ENCODE results near the gene MT1HL1.

Gene MT1HL1

DNA sequence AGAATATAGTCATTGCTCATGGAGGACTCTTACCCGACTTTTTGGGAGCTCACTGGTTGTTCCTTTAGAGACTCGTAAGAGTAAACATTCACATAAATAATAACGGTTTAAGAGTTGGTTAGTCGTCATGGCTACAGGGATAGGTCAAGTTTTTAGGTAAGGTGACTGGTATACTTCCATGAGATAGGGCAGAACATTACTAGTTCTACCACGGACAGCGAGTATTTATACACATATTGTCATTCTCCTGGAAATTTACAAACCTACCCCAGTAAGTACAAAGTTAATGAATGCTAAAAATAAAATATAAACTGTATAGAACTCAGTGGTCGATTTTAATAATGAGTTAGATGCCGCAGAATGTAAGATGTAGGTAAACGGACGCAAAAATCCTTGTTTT, 36.6 kb upstream of the MT1HL1 start:
- Histone ChIP-seq H3K36me3 (ENCODE audit: insufficient read depth, low read length) (no peaks in the 10 kb centered on the region), H3K27ac (ENCODE audit: low read depth, low read length) (no peak overlapping the region), H3K4me1 (ENCODE audit: insufficient read depth, low read length) (peaks cover 29% of the 10 kb centered on the region), H3K4me3 (ENCODE audit: low read length) (no peak overlapping the region), H3K27me3 (ENCODE audit: insufficient read depth, low read length) (peaks cover 47% of the 10 kb centered on the region), H3K9ac (ENCODE audit: low read depth, low read length) (no peak overlapping the region), H3K9me3 (ENCODE audit: insufficient read depth, low read depth, low read length) (no peaks in the 10 kb centered on the region)
- 89% methylated on average over 8 of the region's 10 CpGs for whole genome bisulfite sequencing

DNA sequence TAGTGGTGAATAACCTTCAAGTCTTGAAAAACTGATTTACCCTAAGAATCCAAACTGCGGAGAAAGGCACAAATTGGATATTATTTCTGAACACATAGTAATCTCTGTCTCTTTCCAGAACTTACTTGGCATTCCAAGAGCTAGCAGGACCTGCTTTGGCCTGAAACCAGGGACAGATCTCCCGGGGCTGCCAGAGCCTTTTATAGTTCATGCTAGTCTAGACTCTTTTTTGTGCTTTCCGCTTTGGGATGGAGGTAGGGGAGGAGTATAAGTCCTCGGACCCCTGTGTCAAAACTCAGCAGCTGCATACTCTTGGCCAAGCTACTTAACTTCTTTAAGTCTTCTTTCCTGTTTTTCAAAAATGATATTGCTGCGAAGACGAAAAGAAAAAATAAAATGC, 34.0 kb upstream of the MT1HL1 start:
- H3K27ac ChIP-seq (ENCODE audit: low read depth, low read length), result no peak overlapping the region
- H3K9me3 ChIP-seq (ENCODE audit: insufficient read depth, low read depth, low read length), result no peaks in the 10 kb centered on the region
- no peak overlapping the region for H3K4me3 ChIP-seq (ENCODE audit: low read length)
- WGBS, result 91% methylated on average over 6 of the region's 6 CpGs
- H3K9ac ChIP-seq (ENCODE audit: low read depth, low read length), result no peak overlapping the region
- peaks cover 28% of the 10 kb centered on the region for H3K27me3 ChIP-seq (ENCODE audit: insufficient read depth, low read length)
- H3K36me3 ChIP-seq (ENCODE audit: insufficient read depth, low read length), result no peaks in the 10 kb centered on the region
- H3K4me1 ChIP-seq (ENCODE audit: insufficient read depth, low read length), result peaks cover 7% of the 10 kb centered on the region

DNA sequence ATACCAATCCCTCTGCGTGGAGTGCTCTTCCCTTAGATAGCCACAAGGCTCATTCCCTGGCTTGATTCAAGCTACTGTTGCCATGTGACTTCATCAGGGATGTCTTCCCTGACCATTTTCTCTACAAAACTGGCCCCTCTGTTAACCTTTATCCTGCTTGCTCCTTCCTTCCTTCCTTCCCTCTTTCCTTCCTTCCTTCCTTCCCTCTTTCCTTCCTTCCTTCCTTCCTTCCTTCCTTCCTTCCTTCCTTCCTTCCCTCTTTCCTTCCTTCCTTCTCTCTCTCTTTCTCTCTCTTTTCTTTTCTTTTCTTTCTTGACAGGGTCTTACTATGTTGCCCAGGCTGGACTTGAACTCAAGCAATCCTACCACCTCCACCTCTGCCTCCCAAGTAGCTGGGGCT, 31.5 kb upstream of the MT1HL1 start:
- Histone ChIP-seq H3K4me1 (ENCODE audit: insufficient read depth, low read length) (peaks cover 22% of the 10 kb centered on the region), H3K36me3 (ENCODE audit: insufficient read depth, low read length) (no peaks in the 10 kb centered on the region), H3K27me3 (ENCODE audit: insufficient read depth, low read length) (peaks cover 8% of the 10 kb centered on the region), H3K9me3 (ENCODE audit: insufficient read depth, low read depth, low read length) (no peaks in the 10 kb centered on the region), H3K4me3 (ENCODE audit: low read length) (no peak overlapping the region), H3K27ac (ENCODE audit: low read depth, low read length) (no peak overlapping the region), H3K9ac (ENCODE audit: low read depth, low read length) (no peak overlapping the region)
- WGBS, result 96% methylated on average over 1 of the region's 1 CpG

DNA sequence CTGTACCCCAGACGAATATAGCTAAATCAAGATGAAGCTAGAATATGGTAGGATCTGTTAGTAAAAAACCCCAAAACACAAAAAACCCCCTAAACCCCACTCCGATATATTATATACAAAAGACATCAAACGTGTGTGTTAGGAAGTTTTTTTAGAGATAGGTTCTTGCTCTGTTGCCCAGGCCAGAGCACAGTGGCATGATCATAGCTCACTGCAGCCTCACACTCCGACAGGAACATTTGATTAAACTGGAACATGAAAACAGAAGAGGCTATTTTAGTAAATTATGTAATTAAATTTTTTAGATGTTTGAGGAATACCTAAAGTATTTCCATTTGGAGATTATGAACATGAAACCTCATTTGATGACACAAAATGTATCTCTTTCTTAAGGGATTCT, 29.6 kb upstream of the MT1HL1 start:
- WGBS, result 86% methylated on average over 2 of the region's 4 CpGs
- H3K27ac ChIP-seq (ENCODE audit: low read depth, low read length), result no peak overlapping the region
- no peaks in the 10 kb centered on the region for H3K36me3 ChIP-seq (ENCODE audit: insufficient read depth, low read length)
- no peak overlapping the region for H3K9ac ChIP-seq (ENCODE audit: low read depth, low read length)
- H3K9me3 ChIP-seq (ENCODE audit: insufficient read depth, low read depth, low read length), result no peaks in the 10 kb centered on the region
- peaks cover 22% of the 10 kb centered on the region for H3K4me1 ChIP-seq (ENCODE audit: insufficient read depth, low read length)
- no peaks in the 10 kb centered on the region; the same call in 1 of the 2 replicates for H3K27me3 ChIP-seq (ENCODE audit: insufficient read depth, low read length)
- H3K4me3 ChIP-seq (ENCODE audit: low read length), result no peak overlapping the region

DNA sequence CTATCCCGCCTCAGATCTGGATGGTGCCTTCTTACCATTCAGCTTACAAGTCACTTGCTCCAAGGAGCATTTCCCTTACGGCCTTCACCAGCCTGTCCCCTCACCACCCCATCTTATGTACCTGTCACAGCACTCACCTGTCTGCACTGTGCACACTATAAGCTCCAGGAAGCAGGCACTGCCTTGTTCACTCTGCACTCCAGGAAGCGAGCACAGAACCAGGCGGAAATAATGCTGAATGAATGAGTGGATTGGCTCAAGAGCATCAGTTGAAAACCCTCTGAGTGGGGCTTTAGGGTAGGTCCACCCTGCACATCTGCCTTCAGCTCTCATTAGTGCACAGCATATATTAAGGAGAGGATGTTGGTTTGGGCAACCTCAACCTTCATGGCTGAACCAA, 28.8 kb upstream of the MT1HL1 start:
- Histone ChIP-seq H3K4me1 (ENCODE audit: insufficient read depth, low read length) (peaks cover 22% of the 10 kb centered on the region), H3K9ac (ENCODE audit: low read depth, low read length) (no peak overlapping the region), H3K27ac (ENCODE audit: low read depth, low read length) (no peak overlapping the region), H3K9me3 (ENCODE audit: insufficient read depth, low read depth, low read length) (no peaks in the 10 kb centered on the region), H3K27me3 (ENCODE audit: insufficient read depth, low read length) (no peaks in the 10 kb centered on the region; the same call in 1 of the 2 replicates), H3K4me3 (ENCODE audit: low read length) (no peak overlapping the region), H3K36me3 (ENCODE audit: insufficient read depth, low read length) (no peaks in the 10 kb centered on the region)
- 94% methylated on average over 4 of the region's 4 CpGs for WGBS

DNA sequence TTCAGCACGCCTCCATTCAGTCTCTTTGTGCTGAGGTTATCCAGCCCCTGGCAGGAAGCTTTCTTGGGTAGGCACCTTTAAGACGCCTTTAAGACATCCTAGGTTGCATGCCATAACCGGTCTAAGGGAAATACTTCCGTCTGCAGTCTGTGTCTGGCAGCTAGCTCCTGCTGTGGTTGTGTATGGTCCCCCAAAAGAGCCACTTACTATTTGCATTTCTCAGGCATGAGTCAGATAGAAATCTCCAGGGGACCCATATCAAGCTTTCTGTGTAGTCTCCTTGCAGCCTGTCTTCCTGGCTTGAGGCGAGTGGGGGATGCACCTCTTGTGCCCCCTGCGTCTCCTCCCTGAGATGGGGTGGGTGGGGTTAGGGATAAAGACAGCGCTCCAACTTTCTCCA, 27.8 kb upstream of the MT1HL1 start:
- Histone ChIP-seq H3K9ac (ENCODE audit: low read depth, low read length) (peak overlapping the region; percentile 0; the same call in 1 of the 2 replicates), H3K4me3 (ENCODE audit: low read length) (no peak overlapping the region), H3K27ac (ENCODE audit: low read depth, low read length) (peak overlapping the region; percentile 14; the same call in 1 of the 2 replicates), H3K27me3 (ENCODE audit: insufficient read depth, low read length) (no peaks in the 10 kb centered on the region), H3K36me3 (ENCODE audit: insufficient read depth, low read length) (no peaks in the 10 kb centered on the region), H3K9me3 (ENCODE audit: insufficient read depth, low read depth, low read length) (no peaks in the 10 kb centered on the region), H3K4me1 (ENCODE audit: insufficient read depth, low read length) (peaks cover 28% of the 10 kb centered on the region)
- WGBS, result 20% methylated on average over 5 of the region's 7 CpGs

DNA sequence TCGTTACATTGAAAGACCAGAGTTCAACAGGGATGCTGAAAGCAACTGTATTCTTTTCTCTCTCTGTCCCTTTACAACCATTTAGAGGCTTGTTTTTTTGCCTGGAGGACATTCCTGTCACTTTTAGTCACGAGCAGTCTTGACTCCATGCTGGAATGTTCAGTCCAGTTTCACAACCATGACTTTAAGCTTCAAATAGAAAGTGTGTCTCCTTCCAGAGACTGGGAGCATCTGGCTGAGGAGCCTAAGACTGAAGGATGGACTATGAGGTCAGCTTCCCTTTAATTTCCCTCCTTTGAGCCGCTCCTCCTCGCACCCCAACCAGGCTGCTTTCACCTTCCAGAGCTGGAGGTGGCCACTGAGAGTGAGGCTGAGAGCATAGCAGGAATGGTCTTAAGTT, 27.2 kb upstream of the MT1HL1 start:
- Histone ChIP-seq H3K9ac (ENCODE audit: low read depth, low read length) (peak overlapping the region; percentile 0; the same call in 1 of the 2 replicates), H3K27ac (ENCODE audit: low read depth, low read length) (peak overlapping the region; percentile 14), H3K9me3 (ENCODE audit: insufficient read depth, low read depth, low read length) (no peaks in the 10 kb centered on the region), H3K27me3 (ENCODE audit: insufficient read depth, low read length) (no peaks in the 10 kb centered on the region), H3K4me3 (ENCODE audit: low read length) (no peak overlapping the region), H3K4me1 (ENCODE audit: insufficient read depth, low read length) (peaks cover 28% of the 10 kb centered on the region), H3K36me3 (ENCODE audit: insufficient read depth, low read length) (no peaks in the 10 kb centered on the region)
- WGBS, result 71% methylated on average over 2 of the region's 4 CpGs

DNA sequence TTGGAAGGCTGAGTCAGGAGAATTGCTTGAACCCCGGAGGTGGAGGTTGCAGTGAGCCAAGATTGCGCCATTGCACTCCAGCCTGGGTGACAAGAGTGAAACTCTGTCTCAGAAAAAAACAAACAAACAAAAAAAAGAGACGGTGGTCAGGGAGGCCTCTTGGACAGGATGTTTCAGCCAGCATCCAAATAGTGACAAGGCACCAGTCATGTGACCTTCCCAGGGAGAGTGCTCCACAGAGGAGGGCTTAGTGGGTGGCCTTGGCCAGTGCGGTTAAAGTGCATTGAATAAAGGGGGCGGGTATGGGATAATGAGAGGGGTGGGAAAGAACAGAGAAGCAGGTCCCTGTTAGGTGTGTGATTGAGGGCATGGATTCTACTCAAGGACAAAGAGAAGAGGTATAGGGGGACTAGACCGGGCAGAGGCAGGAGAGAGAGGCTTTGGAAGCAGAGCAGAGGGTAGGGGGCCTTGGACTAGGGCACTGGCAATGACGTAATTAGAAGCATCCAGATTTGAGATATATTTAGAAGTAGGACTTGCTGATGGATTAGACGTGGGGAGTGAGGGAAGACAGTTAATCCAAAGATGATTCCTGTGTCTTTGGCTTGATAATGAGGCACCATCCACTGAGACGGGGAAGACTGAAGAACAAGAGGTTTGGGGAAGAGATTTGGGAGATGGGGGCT, 25.8 kb upstream of the MT1HL1 start:
- WGBS, result 83% methylated on average over 9 of the region's 9 CpGs
- no peak overlapping the region for H3K27ac ChIP-seq (ENCODE audit: low read depth, low read length)
- no peaks in the 10 kb centered on the region for H3K27me3 ChIP-seq (ENCODE audit: insufficient read depth, low read length)
- no peaks in the 10 kb centered on the region for H3K36me3 ChIP-seq (ENCODE audit: insufficient read depth, low read length)
- H3K9me3 ChIP-seq (ENCODE audit: insufficient read depth, low read depth, low read length), result peaks cover 3% of the 10 kb centered on the region; the same call in 1 of the 2 replicates
- H3K9ac ChIP-seq (ENCODE audit: low read depth, low read length), result no peak overlapping the region
- H3K4me1 ChIP-seq (ENCODE audit: insufficient read depth, low read length), result peaks cover 28% of the 10 kb centered on the region
- no peak overlapping the region for H3K4me3 ChIP-seq (ENCODE audit: low read length)

DNA sequence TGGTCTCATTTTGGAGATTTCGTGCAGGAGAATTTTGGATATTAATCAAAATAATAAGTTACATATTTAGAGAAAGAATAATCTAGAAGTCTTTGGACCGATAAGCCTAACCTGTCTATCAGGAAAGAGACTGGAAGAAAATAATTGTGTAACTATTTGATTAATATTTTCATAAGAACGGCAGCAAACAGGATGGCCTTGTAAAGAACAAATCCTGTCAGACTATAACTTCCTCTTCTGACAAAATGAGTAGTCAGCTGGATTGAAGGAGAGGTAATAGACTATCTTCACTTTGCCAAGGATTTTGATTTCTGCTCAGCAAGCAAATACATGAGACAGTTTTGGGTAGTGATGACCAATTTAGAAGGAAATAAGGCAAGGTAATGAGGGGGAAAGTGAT, 25.0 kb upstream of the MT1HL1 start:
- H3K27ac ChIP-seq (ENCODE audit: low read depth, low read length), result no peak overlapping the region
- H3K4me1 ChIP-seq (ENCODE audit: insufficient read depth, low read length), result peaks cover 28% of the 10 kb centered on the region
- H3K27me3 ChIP-seq (ENCODE audit: insufficient read depth, low read length), result no peaks in the 10 kb centered on the region
- no peak overlapping the region for H3K9ac ChIP-seq (ENCODE audit: low read depth, low read length)
- WGBS, result 94% methylated on average over 2 of the region's 3 CpGs
- no peak overlapping the region for H3K4me3 ChIP-seq (ENCODE audit: low read length)
- no peaks in the 10 kb centered on the region for H3K36me3 ChIP-seq (ENCODE audit: insufficient read depth, low read length)
- H3K9me3 ChIP-seq (ENCODE audit: insufficient read depth, low read depth, low read length), result peaks cover 3% of the 10 kb centered on the region; the same call in 1 of the 2 replicates

DNA sequence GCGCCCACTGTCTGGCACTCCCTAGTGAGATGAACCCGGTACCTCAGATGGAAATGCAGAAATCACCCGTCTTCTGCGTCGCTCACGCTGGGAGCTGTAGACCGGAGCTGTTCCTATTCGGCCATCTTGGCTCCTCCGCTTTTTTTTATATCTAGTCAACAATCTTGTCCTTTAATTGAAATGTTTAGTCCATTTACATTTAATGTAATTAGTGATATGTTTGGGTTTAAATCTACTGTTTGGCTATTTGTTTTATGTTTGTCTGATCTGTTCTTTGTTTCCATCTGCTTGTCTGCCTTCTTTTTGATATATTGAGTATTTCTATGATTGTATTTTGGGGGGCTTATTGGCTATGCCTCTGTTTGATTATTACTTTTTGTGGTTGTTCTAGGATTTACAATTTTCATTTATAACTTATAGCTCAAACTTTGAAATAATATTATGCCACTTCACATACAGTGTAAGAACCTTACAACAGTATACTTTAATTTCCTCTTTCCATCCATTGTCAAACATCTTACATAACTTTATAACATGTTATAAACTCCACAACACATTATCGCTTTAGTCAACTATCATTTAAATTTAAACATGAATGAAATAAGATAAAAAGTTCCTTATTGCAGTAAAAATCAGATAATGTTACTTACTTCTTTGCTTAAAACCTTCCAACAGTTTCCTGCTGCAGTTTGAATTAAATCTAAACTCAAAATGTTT, 21.3 kb upstream of the MT1HL1 start:
- WGBS, result 97% methylated on average over 6 of the region's 10 CpGs
- peaks cover 3% of the 10 kb centered on the region; the same call in 1 of the 2 replicates for H3K9me3 ChIP-seq (ENCODE audit: insufficient read depth, low read depth, low read length)
- no peaks in the 10 kb centered on the region for H3K27me3 ChIP-seq (ENCODE audit: insufficient read depth, low read length)

DNA sequence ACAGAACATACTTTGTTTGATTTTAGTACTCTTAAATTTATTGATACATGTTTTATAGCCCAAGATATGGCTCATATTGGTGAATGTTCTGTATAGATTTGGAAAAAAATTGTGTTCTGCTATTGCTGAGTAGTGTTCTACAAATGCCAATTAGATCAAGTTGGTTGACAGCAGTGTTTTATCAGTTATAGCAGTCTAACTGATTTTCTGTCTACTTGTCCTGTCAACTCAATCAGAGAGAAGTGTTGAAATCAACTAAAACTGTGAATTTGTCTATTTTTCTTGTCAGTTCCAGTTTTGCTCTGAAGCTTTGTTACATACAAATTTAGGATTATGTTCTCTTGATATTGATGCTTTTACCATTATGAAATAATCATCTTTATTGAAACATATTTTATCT, 14.7 kb upstream of the MT1HL1 start:
- no peaks in the 10 kb centered on the region for H3K36me3 ChIP-seq (ENCODE audit: insufficient read depth, low read length)
- peaks cover 22% of the 10 kb centered on the region for H3K4me1 ChIP-seq (ENCODE audit: insufficient read depth, low read length)
- H3K27ac ChIP-seq (ENCODE audit: low read depth, low read length), result no peak overlapping the region
- H3K9me3 ChIP-seq (ENCODE audit: insufficient read depth, low read depth, low read length), result no peaks in the 10 kb centered on the region
- no peak overlapping the region for H3K4me3 ChIP-seq (ENCODE audit: low read length)
- no peak overlapping the region for H3K9ac ChIP-seq (ENCODE audit: low read depth, low read length)
- no peaks in the 10 kb centered on the region for H3K27me3 ChIP-seq (ENCODE audit: insufficient read depth, low read length)

More for the DNA sequence above, 21.3 kb upstream of the MT1HL1 start:
- 0 out of 2 replicates have a peak, but pooled peaks cover 6% of the 10 kb centered on the region for H3K4me1 ChIP-seq (ENCODE audit: insufficient read depth, low read length)
- H3K9ac ChIP-seq (ENCODE audit: low read depth, low read length), result no peak overlapping the region
- no peak overlapping the region for H3K4me3 ChIP-seq (ENCODE audit: low read length)
- no peak overlapping the region for H3K27ac ChIP-seq (ENCODE audit: low read depth, low read length)
- no peaks in the 10 kb centered on the region for H3K36me3 ChIP-seq (ENCODE audit: insufficient read depth, low read length)
